Daoy (cell line): ENCODE data around the gene WDR43. TPM values are rescaled to one million over a fixed set of nuclear protein-coding genes. Genes with fewer than 3 reads are reported as not detected.

Experiments
- DNase-seq: peaks from one replicate; pipeline ENCODE4 v3.0.0-alpha.2; 2015; ENCODE audit warnings: low read depth
- total RNA-seq: library from RNA; depleted of rRNA; stranded (reverse); fragments of >200 nt; shearing (Covaris generic); gene quantifications from 2 replicates; pipeline ENCODE4 v1.2.3, GENCODE V29; 2014; rRNA removed

Gene WDR43
- 108 and 111 TPM in 2 replicates for total RNA-seq

DNA sequence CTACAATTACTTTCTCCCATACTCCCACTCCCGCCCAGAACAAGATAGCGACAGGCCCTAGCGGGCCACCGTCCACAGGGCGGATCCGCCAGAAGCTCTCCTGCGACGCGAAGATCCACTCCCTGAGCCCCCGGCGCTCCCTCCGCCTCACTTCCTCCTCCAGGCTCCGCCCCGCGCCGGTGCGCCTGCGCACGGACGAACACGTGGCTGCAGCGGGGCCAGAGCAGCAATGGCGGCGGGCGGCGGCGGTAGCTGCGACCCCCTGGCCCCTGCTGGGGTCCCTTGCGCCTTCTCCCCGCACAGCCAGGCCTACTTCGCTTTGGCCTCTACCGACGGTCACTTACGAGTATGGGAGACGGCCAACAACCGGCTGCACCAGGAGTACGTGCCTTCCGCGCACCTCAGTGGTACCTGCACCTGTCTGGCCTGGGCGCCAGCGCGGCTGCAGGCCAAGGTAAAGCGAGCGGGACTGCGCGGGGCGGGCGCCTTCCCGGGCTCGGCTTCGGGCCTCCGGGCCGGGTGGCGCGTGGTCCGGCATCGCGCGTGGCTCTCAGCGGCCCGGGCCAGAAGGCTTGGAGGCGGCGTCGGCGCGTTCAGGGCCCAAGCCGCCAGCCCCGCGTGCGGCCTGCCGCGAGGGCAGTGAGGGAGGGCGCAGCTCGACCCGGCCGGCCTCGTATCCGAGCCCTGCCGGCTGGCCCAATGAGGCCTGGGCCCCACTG lies at the start of gene WDR43:
TSS of gene WDR43 (plus strand) at position 198 of the 719 bp plus-strand sequence. CDS start at position 230, 32 bp downstream.
- peak; percentile 100 for DNase-seq

GRCh38 chr2:28855193-28855592 lies 39.3 kb upstream of the WDR43 start:
- DNase-seq: no peak

DNA sequence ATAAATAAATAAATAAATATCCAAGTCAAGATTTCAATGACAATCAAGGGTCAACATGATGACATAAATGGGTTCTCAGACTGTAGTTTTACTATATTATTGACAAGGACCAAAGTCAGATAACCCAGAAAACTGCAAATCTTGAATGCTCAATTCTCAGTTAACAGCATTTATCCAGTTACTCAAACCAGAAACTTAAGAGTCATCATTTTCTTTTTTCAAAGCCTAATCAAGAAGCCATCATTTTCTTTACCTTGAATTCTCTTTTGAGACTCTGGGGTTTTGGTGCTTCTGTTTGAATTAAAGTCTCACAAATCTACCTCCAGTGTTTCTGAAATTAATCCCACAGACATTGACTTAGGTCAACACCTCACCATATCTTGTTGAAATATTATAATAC lies 38.5 kb upstream of the WDR43 start:
- no peak for DNase-seq

- DNase-seq: no peak
Observed at GRCh38 chr2:28868611-28869010, 25.9 kb upstream of the WDR43 start.

- DNase-seq: no peak
Observed at GRCh38 chr2:28869494-28870145, 24.8 kb upstream of the WDR43 start.

- DNase-seq: peak; percentile 98
Observed at GRCh38 chr2:28870146-28870891, 24.1 kb upstream of the WDR43 start, which contains the start of gene TRMT61B. TRMT61B (minus strand) TSS chr2:28870309; CDS start chr2:28870277, 32 bp downstream.

DNA sequence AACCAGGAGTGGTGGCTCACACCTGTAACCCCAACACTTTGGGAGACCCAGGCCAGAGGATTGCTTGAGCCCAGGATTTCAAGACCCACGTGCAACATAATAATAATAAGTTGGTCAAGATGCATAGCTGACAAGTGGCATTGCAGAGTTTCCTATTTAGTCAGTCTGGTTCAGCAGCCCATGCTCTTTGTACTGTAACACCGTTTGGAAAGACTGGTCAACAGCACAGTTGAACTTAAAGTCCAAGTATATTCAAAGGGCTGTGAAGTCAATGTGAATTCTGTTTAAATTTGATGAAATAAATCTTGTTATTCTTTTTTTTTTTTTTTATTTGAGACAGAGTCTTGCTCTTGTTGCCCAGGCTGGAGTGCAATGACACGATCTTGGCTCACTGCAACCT lies 22.8 kb upstream of the WDR43 start:
- DNase-seq: no peak

DNA sequence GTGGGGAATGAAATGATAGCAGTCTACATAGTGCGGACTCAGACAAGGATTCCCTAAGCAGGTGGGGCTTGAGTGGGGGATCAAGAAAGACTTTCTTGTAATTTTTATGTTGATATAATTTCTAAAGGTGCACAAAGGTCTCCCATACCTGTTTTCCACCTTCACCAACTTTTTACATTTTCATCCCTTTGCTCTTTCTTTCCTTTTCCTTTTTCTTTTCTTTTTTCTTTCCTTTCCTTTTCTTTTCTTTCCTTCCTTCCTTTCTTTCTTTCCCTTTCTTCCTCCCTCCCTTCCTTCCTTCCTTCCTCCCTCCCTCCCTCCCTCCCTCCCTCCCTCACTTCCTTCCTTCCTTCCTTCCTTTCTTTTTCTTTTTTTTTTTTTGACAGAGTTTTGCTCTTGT lies 14.3 kb upstream of the WDR43 start:
- DNase-seq: no peak

GRCh38 chr2:28893488-28893887 lies 979 bp upstream of the WDR43 start:
- DNase-seq: no peak

DNA sequence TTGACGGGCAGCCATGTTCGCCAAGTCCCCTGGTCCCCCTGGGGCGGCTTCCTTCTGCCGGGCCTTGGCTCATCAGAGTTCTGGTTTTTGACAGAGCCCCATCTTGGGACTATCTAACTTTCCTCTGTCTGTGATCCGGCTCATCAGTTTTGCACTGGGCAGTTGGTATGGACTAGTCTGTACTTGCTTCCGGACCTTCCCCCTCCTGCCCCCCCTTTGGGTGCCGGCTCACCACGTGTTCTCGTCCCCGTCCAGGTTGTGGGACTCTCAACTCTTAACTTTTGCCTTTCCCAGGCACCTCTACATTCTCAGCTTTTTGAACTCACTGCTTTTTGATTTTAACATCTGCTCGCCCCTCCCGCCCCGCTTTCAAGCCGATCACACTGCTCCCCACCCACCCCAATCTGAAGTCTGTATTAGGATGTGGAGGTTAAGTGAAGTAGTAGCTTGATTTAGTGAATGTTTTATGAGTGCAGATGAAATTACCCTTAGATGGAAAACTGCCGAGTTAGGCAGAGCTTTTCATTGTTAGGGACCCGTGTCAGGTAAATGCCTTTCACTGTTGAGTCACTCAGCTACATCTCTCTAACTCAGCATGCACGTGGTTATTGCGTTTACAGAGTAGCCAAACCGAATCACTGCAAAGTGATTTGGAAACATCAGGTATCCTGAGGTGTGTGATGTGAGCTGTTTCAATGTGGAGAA lies 874 bp downstream of the WDR43 start:
- peak; percentile 52 for DNase-seq

DNA sequence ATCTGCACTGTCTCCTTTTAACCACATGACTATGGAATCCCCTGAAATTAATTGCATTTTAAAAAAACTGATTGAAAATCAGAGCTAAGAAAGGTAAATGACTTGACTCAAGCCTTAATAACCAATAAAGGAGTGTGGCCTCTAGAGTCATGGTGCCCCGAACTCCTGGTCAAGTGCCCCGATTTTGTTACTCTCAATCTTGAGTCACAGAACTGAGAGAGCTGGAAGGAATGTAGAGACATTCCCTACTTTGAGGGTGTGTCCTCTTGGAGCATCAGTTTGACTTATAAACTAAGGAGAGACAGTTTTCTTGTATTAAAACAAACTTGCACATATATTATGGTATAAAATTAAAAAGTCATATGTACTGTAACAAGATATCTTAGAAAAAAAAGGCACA lies 2.4 kb downstream of the WDR43 start:
- peak; percentile 39 for DNase-seq

DNA sequence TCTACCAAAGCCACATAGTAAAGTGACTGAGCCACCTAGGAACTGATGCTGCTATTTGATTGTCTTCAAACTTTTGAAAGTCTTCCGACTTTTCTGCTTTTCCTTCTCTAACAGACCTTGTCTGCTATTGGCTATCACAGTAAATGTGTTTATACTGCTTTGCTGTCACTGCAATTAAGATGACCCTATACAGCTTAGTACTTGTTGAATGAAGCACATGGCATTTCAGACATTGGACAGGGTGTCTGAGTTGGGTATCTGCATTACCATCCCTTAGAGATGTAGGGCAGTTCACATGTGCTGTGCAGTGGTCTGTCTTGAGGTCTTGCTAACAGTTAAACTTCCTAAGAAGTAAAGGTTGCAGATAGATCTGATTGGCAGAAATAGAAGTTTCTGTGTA lies 3.6 kb downstream of the WDR43 start:
- no peak for DNase-seq

DNA sequence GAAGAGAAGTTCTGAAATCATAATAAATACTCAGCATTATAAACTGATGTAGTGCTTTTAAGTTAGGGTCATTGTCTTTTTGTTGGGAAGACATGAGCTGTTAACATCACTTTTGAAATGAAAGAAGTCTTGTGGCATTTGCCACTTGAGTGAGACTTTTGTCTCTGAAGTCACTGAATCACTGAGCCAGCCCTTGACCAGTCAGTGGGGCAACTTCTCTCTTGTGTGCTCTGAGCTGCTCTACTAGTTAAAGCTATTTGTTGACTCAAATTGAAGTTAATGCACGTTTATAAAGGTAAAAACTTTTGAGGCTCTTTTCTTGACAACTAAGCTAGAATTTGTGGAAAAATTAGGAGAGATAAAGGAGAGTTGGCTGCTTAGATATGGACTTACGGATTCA lies 6.7 kb downstream of the WDR43 start:
- DNase-seq: no peak

- DNase-seq: no peak
Observed at GRCh38 chr2:28901841-28902240, 7.4 kb downstream of the WDR43 start.

- no peak for DNase-seq
Observed at GRCh38 chr2:28902584-28902983, 8.1 kb downstream of the WDR43 start.

DNA sequence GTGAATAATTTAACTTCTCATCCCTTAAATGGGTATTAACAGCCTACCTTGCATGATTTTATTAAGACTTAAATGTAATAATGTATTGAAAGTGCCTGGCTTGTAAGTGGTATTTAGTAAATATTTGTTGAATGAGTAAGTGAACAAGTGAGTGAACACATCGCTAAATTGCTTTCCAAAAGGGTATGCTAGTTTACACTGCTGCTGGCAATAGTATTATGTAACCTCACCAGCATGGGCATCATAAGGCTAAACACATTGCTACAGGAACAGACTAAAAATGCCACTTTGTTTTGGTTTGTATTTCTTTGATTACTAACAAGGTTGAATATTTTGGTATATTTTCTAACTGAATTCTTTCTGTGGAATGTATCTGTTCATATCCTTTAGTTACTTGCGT lies 9.8 kb downstream of the WDR43 start:
- no peak for DNase-seq

GRCh38 chr2:28904802-28905457 lies 10.5 kb downstream of the WDR43 start:
- no peak for DNase-seq

- no peak for DNase-seq
Observed at GRCh38 chr2:28905533-28905932, 11.1 kb downstream of the WDR43 start.

DNA sequence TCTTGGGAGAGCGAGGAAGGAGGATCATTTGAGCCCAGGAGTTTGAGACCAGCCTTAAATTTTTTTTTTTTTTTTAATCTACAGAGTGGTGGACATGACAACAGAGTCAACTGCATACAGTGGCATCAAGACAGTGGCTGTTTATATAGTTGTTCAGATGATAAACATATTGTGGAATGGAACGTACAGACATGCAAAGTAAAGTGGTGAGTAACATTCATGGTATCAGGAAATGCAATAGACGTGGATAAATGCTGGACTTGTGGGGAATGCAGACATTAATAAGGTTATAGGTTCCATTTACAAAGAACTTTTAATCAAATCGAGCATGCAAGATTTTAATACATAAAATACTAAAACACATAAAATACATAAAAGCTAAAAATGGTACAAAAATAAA lies 11.9 kb downstream of the WDR43 start:
- no peak for DNase-seq

GRCh38 chr2:28906821-28907220 lies 12.4 kb downstream of the WDR43 start:
- no peak for DNase-seq

GRCh38 chr2:28908172-28908571 lies 13.7 kb downstream of the WDR43 start:
- no peak for DNase-seq
